IMR-90 (cell line): ENCODE measurements around the gene NTM. TPM values are rescaled to one million over a fixed set of nuclear protein-coding genes. Genes with fewer than 3 reads are reported as not detected.

Experiments used
- ATAC-seq: fragments of 200-7000 bp; cut with Tn5 transposase; 2 replicates; pipeline ENCODE4 v1.9.1; 2020; ENCODE audit warnings: low read depth, mild to moderate bottlenecking, moderate library complexity
- BruUV-seq: library from RNA; stranded (reverse); fragments of 400-500 nt; replicated peaks from 2 replicates; lab custom pipeline; 2021; lab: Mats Ljungman, UMichigan
- CTCF ChIA-PET: fragments of 300-600 bp; formaldehyde crosslinking; extraction: SDS; loops from one replicate; lab custom pipeline; 2021; ENCODE audit warnings: antibody characterized with exemption; lab: Yijun Ruan, JAX
- POLR2A ChIA-PET: fragments of 300-600 bp; sonication (Branson Sonifier 250); formaldehyde crosslinking; loops from one replicate; lab custom pipeline; 2022; ENCODE audit warnings: antibody characterized with exemption; ENCODE audit not compliant: unreplicated experiment; lab: Charles Lee
- DNase-seq: peaks from one replicate; pipeline ENCODE4 v3.0.0; 2013
- H2AFZ ChIP-seq: replicated peaks from 2 replicates; pipeline ENCODE3; 2013; ENCODE audit warnings: low read length, mild to moderate bottlenecking; ENCODE audit not compliant: poor library complexity
- H2AK5ac ChIP-seq: 2 replicates; pipeline ENCODE4 v1.6.1; 2013; ENCODE audit warnings: low read depth, low read length, inconsistent platforms
- H2AK9ac ChIP-seq: replicated peaks from 2 replicates; pipeline ENCODE3; 2013; ENCODE audit warnings: mild to moderate bottlenecking, low read depth, low read length, moderate library complexity; ENCODE audit not compliant: poor library complexity
- H2BK120ac ChIP-seq: 2 replicates; pipeline ENCODE4 v1.6.1; 2013; ENCODE audit warnings: low read depth, low read length, inconsistent platforms
- H2BK15ac ChIP-seq: 3 replicates; pipeline ENCODE4 v1.6.1; 2013; ENCODE audit warnings: low read depth, low read length, inconsistent platforms
- H2BK20ac ChIP-seq: 2 replicates; pipeline ENCODE4 v1.6.1; 2013; ENCODE audit warnings: low read depth, mild to moderate bottlenecking, inconsistent platforms, low read length, moderate library complexity
- H2BK5ac ChIP-seq: 2 replicates; pipeline ENCODE4 v1.6.1; 2013; ENCODE audit warnings: mild to moderate bottlenecking, low read depth, low read length, inconsistent platforms; ENCODE audit not compliant: poor library complexity, severe bottlenecking
- H3K14ac ChIP-seq: replicated peaks from 2 replicates; pipeline ENCODE4 v1.6.1; 2013; ENCODE audit warnings: low read depth, low read length, inconsistent platforms
- H3K18ac ChIP-seq: 2 replicates; pipeline ENCODE4 v1.6.1; 2013; ENCODE audit warnings: low read depth, low read length, control low read depth
- H3K23ac ChIP-seq: 2 replicates; pipeline ENCODE4 v1.6.1; 2013; ENCODE audit warnings: low read depth, low read length, inconsistent platforms
- H3K27ac ChIP-seq: 2 replicates; pipeline ENCODE4 v1.5.1; 2013; ENCODE audit warnings: mild to moderate bottlenecking, control low read depth, low read length; ENCODE audit not compliant: insufficient read depth
- H3K27me3 ChIP-seq: 2 replicates; pipeline ENCODE4 v1.6.1; 2013; ENCODE audit warnings: low read length; ENCODE audit not compliant: control insufficient read depth, insufficient read depth
- H3K36me3 ChIP-seq: 2 replicates; pipeline ENCODE4 v1.6.1; 2013; ENCODE audit warnings: low read length, mixed read lengths; ENCODE audit not compliant: control insufficient read depth, insufficient read depth
- H3K4ac ChIP-seq: 2 replicates; pipeline ENCODE4 v1.6.1; 2013; ENCODE audit warnings: low read depth, low read length, inconsistent platforms
- H3K4me1 ChIP-seq: 2 replicates; pipeline ENCODE4 v1.6.1; 2013; ENCODE audit warnings: low read length, mixed read lengths; ENCODE audit not compliant: control insufficient read depth, insufficient read depth
- H3K4me2 ChIP-seq: 2 replicates; pipeline ENCODE4 v1.6.1; 2013; ENCODE audit warnings: low read depth, mild to moderate bottlenecking, control low read depth, low read length, moderate library complexity
- H3K4me3 ChIP-seq: 2 replicates; pipeline ENCODE4 v1.5.1; 2013; ENCODE audit warnings: low read depth, mild to moderate bottlenecking, control low read depth, low read length, moderate library complexity; ENCODE audit not compliant: insufficient read depth
- H3K56ac ChIP-seq: 2 replicates; pipeline ENCODE4 v1.6.1; 2013; ENCODE audit warnings: low read length, inconsistent platforms; ENCODE audit not compliant: insufficient read depth; ENCODE audit errors: extremely low read depth
- H3K79me1 ChIP-seq, 2 experiments: 2 replicates each; pipeline ENCODE4 v1.6.1; 2013; ENCODE audit warnings: low read length in 2 of 2, inconsistent platforms in 1 of 2, low read depth in 1 of 2
- H3K9ac ChIP-seq: 2 replicates; pipeline ENCODE4 v1.6.1; 2013; ENCODE audit warnings: low read depth, low read length, control low read depth
- H3K9me1 ChIP-seq: 2 replicates; pipeline ENCODE4 v1.6.1; 2013; ENCODE audit warnings: low read length, inconsistent platforms; ENCODE audit not compliant: insufficient read depth
- H3K9me3 ChIP-seq: 2 replicates; pipeline ENCODE4 v1.6.1; 2013; ENCODE audit warnings: low read length; ENCODE audit not compliant: control insufficient read depth, insufficient read depth
- H4K20me1 ChIP-seq: 2 replicates; pipeline ENCODE4 v1.6.1; 2013; ENCODE audit warnings: low read length, inconsistent platforms; ENCODE audit not compliant: insufficient read depth
- H4K5ac ChIP-seq: 2 replicates; pipeline ENCODE4 v1.6.1; 2013; ENCODE audit warnings: mild to moderate bottlenecking, low read depth, low read length, control low read depth
- H4K8ac ChIP-seq, 2 experiments: 2 replicates each; pipeline ENCODE4 v1.6.1; 2013; ENCODE audit warnings: low read depth in 2 of 2, low read length in 2 of 2, control low read depth in 1 of 2, inconsistent platforms in 1 of 2
- H4K91ac ChIP-seq: 2 replicates; pipeline ENCODE4 v1.6.1; 2013; ENCODE audit warnings: low read depth, low read length, inconsistent platforms; ENCODE audit not compliant: insufficient read depth
- BHLHE40 ChIP-seq: fragments of 150-350 bp; IDR thresholded peaks from 2 replicates; pipeline ENCODE4 v1.6.1; 2016; ENCODE audit warnings: mild to moderate bottlenecking, low read depth, low read length
- CEBPB ChIP-seq: IDR thresholded peaks from 2 replicates; pipeline ENCODE4 v1.6.1; 2012; ENCODE audit warnings: low read depth, low read length, improper control_type of control experiment
- CHD1 ChIP-seq: IDR thresholded peaks from 2 replicates; pipeline ENCODE4 v1.6.1; 2012; ENCODE audit warnings: low read depth, low read length, improper control_type of control experiment
- FOS ChIP-seq: fragments of 150-350 bp; IDR thresholded peaks from 2 replicates; pipeline ENCODE4 v1.6.1; 2016; ENCODE audit warnings: low read depth, low read length
- MAFK ChIP-seq: IDR thresholded peaks from 2 replicates; pipeline ENCODE4 v1.6.1; 2012; ENCODE audit warnings: low read depth, low read length, improper control_type of control experiment
- MAZ ChIP-seq: IDR thresholded peaks from 2 replicates; pipeline ENCODE4 v1.6.1; 2012; ENCODE audit warnings: low read depth, mild to moderate bottlenecking, low read length, improper control_type of control experiment, moderate library complexity, borderline replicate concordance
- MXI1 ChIP-seq: IDR thresholded peaks from 2 replicates; pipeline ENCODE4 v1.6.1; 2012; ENCODE audit warnings: low read depth, mild to moderate bottlenecking, low read length, moderate library complexity, borderline replicate concordance
- NFE2L2 ChIP-seq: fragments of 150-350 bp; IDR thresholded peaks from 2 replicates; pipeline ENCODE4 v1.6.1; 2016; ENCODE audit warnings: low read depth, mild to moderate bottlenecking, low read length
- POLR2A ChIP-seq: IDR thresholded peaks from 2 replicates; pipeline ENCODE4 v1.6.1; 2012; ENCODE audit warnings: mild to moderate bottlenecking, low read depth, low read length
- RAD21 ChIP-seq: IDR thresholded peaks from 2 replicates; pipeline ENCODE4 v1.6.1; 2012; ENCODE audit warnings: low read length, improper control_type of control experiment
- RCOR1 ChIP-seq: IDR thresholded peaks from 2 replicates; pipeline ENCODE4 v1.6.1; 2012; ENCODE audit warnings: mild to moderate bottlenecking, low read length, improper control_type of control experiment; ENCODE audit not compliant: insufficient replicate concordance
- RFX5 ChIP-seq: IDR thresholded peaks from 2 replicates; pipeline ENCODE4 v1.8.0; 2012; ENCODE audit warnings: low read depth, mild to moderate bottlenecking, low read length, moderate library complexity
- SMC3 ChIP-seq: fragments of 150-350 bp; IDR thresholded peaks from 2 replicates; pipeline ENCODE4 v1.6.1; 2016; ENCODE audit warnings: low read depth, mild to moderate bottlenecking, antibody characterized with exemption, low read length, moderate library complexity
- WGBS, 2 experiments: methylation state at CpG; one replicate each; pipeline versions ENCODE4 v1.1.5 to v1.1.7; 2013; ENCODE audit warnings: missing lambda C conversion rate in 2 of 2; ENCODE audit not compliant: insufficient read length in 1 of 2; ENCODE audit errors: extremely low coverage in 2 of 2; 5-methylcytosine and 5-hydroxymethylcytosine counted together
- dilution Hi-C: fragments of 300-500 bp; cut with HindIII; formaldehyde crosslinking; loops from one replicate; pipeline ENCODE4 v1.14.3; 2018; ENCODE audit warnings: low sequenced_read_pairs; ENCODE audit not compliant: unreplicated experiment
- in situ Hi-C: fragments of 300-500 bp; cut with MboI; formaldehyde crosslinking; loops from 3 replicates; pipeline ENCODE4 v1.14.3; 2019; ENCODE audit warnings: low sequenced_read_pairs, inconsistent platforms, mixed read lengths
- intact Hi-C: fragments of 100-400 bp; cut with micrococcal nuclease; formaldehyde crosslinking; loops from 2 replicates; pipeline ENCODE4 v1.10.0; 2022
- polyA plus RNA-seq, 3 experiments: library from polyadenylated mRNA; depleted of rRNA; stranded (reverse); fragments of >200 nt; gene quantifications; 2 replicates each; pipeline ENCODE4 v1.2.3, GENCODE V29; 2012; ENCODE audit warnings: low replicate concordance in 1 of 3
- total RNA-seq: library from RNA; depleted of rRNA; stranded (reverse); fragments of >200 nt; gene quantifications from 2 replicates; pipeline ENCODE4 v1.2.3, GENCODE V29; 2012
- TF ChIP-seq, protein P1 (sequence below): fragments of 150-350 bp; IDR thresholded peaks from 2 replicates; pipeline ENCODE4 v1.6.1; 2016; ENCODE audit warnings: low read depth, mild to moderate bottlenecking, low read length, moderate library complexity, borderline replicate concordance
- TF ChIP-seq, protein P2 (sequence below): conservative IDR thresholded peaks from 2 replicates; pipeline ENCODE4 v1.5.1; 2012; ENCODE audit warnings: mild to moderate bottlenecking, low read depth, low read length, improper control_type of control experiment
- TF ChIP-seq, protein P3 (sequence below): fragments of 150-350 bp; IDR thresholded peaks from 2 replicates; pipeline ENCODE4 v1.6.1; 2017; ENCODE audit warnings: mild to moderate bottlenecking, antibody characterized with exemption, low read length, low read depth

The NTM gene
- total and polyA plus RNA-seq, 2 of the 4 experiments (the other 2 are of a cell fraction): 19.5 to 25.5 TPM

DNA sequence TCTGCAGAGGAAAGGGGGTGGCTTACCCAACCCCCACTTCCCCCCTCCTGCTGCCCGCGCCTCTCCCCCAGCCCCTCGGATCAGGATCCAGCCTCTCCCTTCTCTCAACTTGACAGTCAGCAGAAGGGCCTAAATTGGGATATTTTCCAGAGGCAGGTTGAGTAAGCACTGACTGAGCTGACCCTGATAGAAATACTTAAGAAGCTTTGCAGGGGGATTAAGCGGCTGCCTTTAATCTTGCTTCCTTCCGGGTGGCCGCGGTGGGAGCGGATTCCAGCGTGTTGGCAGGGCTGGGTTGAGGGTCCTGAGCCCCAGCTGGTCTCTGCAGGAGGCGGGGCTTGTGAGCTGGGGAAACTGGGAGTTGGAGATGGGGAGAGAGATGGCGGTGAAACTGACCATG lies 445.2 kb downstream of the NTM start:
- Histone ChIP-seq H3K56ac (no peak overlapping the region), H3K23ac (no peak overlapping the region), H2BK15ac (no peak overlapping the region), H3K14ac (no peak overlapping the region), H2BK120ac (no peak overlapping the region), H2AFZ (no peak overlapping the region), H3K79me1 (no peaks in the 10 kb centered on the region), H3K18ac (no peak overlapping the region), H3K4ac (no peak overlapping the region), H3K4me1 (no peaks in the 10 kb centered on the region), H3K9ac (no peak overlapping the region), H2BK20ac (no peak overlapping the region), H2AK5ac (no peak overlapping the region), H4K91ac (no peak overlapping the region), H3K4me3 (no peak overlapping the region), H3K9me3 (no peaks in the 10 kb centered on the region), H2BK5ac (no peak overlapping the region), H3K27me3 (peaks cover 38% of the 10 kb centered on the region), H3K9me1 (no peaks in the 10 kb centered on the region), H3K27ac (no peak overlapping the region), H3K4me2 (no peak overlapping the region), H4K20me1 (no peaks in the 10 kb centered on the region), H4K8ac (no peak overlapping the region), H3K36me3 (no peaks in the 10 kb centered on the region), H4K5ac (no peak overlapping the region), H2AK9ac (no peak overlapping the region)
- POLR2A ChIA-PET: no interaction called here
- no CpG with 5 or more reads among the region's 11 CpGs for WGBS, 2 experiments
- CTCF ChIA-PET: no interaction called here
- DNase-seq (no peak), ATAC-seq (no peak)
- in situ Hi-C loops: no loop called here
- TF ChIP-seq CEBPB: no peak
- TF ChIP-seq RFX5: no peak
- no peak for TF ChIP-seq SMC3
- TF ChIP-seq, protein P1, sequence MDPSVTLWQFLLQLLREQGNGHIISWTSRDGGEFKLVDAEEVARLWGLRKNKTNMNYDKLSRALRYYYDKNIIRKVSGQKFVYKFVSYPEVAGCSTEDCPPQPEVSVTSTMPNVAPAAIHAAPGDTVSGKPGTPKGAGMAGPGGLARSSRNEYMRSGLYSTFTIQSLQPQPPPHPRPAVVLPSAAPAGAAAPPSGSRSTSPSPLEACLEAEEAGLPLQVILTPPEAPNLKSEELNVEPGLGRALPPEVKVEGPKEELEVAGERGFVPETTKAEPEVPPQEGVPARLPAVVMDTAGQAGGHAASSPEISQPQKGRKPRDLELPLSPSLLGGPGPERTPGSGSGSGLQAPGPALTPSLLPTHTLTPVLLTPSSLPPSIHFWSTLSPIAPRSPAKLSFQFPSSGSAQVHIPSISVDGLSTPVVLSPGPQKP: no peak
- no peak for TF ChIP-seq FOS
- TF ChIP-seq POLR2A: no peak
- no peak for TF ChIP-seq MXI1
- no peak for TF ChIP-seq NFE2L2
- TF ChIP-seq, protein P2, sequence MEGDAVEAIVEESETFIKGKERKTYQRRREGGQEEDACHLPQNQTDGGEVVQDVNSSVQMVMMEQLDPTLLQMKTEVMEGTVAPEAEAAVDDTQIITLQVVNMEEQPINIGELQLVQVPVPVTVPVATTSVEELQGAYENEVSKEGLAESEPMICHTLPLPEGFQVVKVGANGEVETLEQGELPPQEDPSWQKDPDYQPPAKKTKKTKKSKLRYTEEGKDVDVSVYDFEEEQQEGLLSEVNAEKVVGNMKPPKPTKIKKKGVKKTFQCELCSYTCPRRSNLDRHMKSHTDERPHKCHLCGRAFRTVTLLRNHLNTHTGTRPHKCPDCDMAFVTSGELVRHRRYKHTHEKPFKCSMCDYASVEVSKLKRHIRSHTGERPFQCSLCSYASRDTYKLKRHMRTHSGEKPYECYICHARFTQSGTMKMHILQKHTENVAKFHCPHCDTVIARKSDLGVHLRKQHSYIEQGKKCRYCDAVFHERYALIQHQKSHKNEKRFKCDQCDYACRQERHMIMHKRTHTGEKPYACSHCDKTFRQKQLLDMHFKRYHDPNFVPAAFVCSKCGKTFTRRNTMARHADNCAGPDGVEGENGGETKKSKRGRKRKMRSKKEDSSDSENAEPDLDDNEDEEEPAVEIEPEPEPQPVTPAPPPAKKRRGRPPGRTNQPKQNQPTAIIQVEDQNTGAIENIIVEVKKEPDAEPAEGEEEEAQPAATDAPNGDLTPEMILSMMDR: no peak
- TF ChIP-seq, protein P3, sequence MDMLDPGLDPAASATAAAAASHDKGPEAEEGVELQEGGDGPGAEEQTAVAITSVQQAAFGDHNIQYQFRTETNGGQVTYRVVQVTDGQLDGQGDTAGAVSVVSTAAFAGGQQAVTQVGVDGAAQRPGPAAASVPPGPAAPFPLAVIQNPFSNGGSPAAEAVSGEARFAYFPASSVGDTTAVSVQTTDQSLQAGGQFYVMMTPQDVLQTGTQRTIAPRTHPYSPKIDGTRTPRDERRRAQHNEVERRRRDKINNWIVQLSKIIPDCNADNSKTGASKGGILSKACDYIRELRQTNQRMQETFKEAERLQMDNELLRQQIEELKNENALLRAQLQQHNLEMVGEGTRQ: no peak
- TF ChIP-seq RAD21: no peak
- TF ChIP-seq CHD1: no peak
- no peak for TF ChIP-seq RCOR1
- no peak for TF ChIP-seq MAFK
- no peak for TF ChIP-seq MAZ
- no peak for TF ChIP-seq BHLHE40
- dilution Hi-C loops: no loop called here
- no TSS peak for BruUV-seq
- intact Hi-C loops: no loop called here
